GM21529 (cell line): ENCODE results near the gene GFI1.

Source experiments
- ATAC-seq: cut with Tn5 transposase; IDR thresholded peaks from one replicate; pipeline ENCODE4 v1.9.1; 2021; ENCODE audit not compliant: unreplicated experiment

Gene GFI1

GRCh38 chr1:92488832-92489231 lies 2.1 kb upstream of the GFI1 start:
- ATAC-seq: no peak

- no peak for ATAC-seq
Observed at GRCh38 chr1:92488416-92488815, 1.7 kb upstream of the GFI1 start.

- ATAC-seq: no peak
Observed at GRCh38 chr1:92487078-92487605, 417 bp upstream of the GFI1 start.

- ATAC-seq: peak; percentile 49
Observed at GRCh38 chr1:92485381-92486250, 1.1 kb downstream of the GFI1 start.

- peak; percentile 25 for ATAC-seq
Observed at GRCh38 chr1:92484472-92485380, 2.0 kb downstream of the GFI1 start.

- ATAC-seq: no peak
Observed at GRCh38 chr1:92483610-92484471, 2.9 kb downstream of the GFI1 start.

GRCh38 chr1:92482665-92483609 lies 3.8 kb downstream of the GFI1 start:
- no peak for ATAC-seq

DNA sequence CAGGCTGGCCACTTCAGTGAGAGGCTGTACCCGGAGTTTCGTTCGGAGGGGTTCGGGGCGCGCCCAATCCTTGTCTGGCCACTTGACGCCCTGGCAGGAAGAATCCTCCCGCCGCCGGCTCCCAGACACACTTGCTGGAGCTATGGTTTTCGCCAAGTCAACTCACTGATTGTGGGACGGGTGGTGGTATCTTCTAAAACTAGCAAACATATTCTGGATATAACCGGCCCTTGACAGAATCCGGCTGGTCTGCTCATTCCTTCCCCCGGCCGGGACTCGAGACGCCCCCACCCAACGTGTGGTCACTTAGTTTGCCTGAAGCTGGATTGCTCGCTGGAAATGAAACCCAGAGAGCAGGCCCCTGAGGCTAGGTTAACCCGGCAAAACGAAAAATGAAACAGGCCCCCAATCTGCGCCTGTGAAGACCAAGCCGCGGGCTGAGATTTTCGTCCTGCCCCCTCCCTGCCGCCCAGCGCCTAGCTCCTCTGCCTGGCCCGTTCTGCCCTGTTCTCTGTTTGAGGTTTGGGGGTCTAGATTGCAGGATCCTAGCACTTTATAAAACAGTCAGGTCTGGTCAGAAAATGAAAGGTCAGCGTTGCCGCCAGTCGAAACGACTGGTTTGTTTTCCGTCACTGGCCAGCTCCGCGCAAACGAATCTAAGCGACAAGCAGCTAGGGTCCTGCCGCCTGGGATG lies 4.6 kb downstream of the GFI1 start:
- no peak for ATAC-seq

DNA sequence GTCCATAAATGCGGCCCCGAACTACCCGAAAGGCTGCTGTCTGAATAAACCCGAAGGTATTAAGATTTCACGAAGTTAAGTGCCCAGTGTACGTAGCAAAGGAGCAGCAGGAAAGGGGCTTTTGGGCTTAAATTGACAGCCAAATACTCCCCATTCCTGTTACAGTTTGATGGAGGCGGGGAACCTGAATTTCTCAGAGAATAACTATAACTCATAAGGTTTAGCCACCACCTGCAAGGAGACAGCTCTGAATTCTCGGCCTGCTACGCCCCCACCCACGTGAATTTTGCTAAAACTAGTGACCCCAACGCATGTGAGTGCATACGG lies 5.2 kb downstream of the GFI1 start:
- no peak for ATAC-seq

DNA sequence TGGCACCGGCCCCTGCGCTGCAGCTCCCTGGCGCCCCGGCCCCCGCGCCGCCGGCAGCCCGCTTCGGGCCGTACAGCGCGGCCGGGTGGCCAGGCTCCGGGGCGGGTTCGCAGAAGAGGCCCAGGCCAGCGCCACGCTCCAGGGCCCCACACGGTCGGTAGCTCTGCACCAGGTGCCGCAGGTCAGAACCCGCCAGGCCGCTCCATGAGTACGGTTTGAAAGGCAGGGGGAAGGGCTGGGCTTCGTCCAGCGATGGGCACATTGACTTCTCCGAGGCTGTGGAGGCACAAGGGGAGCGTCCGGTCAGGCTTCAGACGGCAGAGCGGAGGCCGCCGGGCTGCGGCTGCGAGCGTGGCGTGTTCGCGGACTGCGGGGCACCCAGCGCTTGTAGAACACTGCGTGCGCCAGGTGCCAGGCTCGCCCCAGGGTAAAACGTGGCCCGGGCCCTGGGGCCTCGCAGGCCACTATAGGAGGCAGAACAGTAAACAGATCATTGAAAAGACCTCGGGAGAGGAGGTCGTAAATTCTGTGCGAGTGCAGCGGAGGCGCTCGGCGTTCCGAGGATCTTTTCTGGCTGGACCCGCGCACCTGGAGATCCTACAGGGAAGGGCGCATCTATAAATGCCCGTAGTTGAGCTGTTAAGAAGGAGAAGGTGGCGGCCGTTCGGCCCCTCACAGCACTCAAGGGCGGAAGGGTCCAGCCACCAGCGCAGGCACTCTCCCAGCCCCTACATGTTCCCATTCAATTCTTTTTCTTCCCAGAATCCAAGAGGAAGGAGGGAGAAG lies 5.7 kb downstream of the GFI1 start:
- ATAC-seq: no peak

- ATAC-seq: no peak
Observed at GRCh38 chr1:92480200-92480812, 6.4 kb downstream of the GFI1 start.

DNA sequence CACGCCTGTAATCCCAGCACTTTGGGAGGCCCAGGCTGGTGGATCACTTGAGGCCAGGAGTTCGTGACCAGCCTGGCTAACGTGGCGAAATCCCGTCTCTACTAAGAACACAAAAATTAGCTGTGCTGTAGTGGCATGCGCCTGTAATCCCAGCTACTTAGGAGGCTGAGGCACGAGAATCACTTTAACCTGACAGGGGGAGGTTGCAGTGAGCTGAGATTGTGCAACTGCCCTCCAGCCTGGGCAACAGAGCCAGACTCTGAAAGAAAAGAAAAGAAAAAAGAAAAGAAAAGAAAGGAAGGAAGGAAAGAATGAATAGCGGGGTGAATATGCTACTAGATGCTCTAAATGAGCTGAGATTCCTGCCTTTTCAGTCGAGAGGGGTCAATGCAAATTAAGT lies 7.1 kb downstream of the GFI1 start:
- ATAC-seq: no peak

DNA sequence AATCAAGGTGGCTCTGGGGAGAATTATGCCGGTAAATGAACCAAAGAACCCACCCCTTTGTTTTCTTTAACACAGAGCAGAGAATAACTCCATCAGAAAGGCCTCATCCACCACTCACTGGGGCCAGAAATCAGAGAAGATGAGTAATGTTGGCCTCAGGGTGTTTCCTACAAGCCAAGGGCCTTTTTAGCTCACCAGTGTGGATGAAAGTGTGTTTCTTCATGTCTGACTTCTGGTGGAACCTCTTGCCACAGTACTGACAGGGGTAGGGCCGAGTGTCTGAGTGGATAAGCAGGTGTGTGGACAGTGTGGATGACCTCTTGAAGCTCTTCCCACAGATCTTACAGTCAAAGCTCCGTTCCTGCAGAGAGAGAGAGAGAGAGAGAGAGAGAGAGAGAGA lies 8.3 kb downstream of the GFI1 start:
- no peak for ATAC-seq

- ATAC-seq: no peak
Observed at GRCh38 chr1:92476071-92476631, 10.6 kb downstream of the GFI1 start.

DNA sequence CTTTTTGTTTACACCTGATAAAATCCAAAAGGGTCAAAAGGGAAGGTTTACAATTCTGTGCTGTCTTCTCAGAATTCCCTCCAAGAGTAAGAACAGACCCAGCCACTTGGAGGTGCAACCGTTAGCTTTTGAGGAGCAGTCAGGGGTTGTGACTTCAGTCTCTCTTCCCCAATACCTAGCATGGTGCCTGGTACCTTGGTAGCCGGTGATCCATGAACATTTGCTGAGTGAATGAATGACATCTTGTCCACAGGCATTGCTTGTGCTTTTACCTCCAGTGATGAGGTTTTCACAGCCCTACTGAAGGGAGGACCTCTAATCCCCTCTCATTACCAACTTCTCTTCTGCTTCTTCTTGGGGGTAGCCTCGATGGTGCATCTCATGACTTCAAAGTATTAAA lies 11.7 kb downstream of the GFI1 start:
- ATAC-seq: no peak

DNA sequence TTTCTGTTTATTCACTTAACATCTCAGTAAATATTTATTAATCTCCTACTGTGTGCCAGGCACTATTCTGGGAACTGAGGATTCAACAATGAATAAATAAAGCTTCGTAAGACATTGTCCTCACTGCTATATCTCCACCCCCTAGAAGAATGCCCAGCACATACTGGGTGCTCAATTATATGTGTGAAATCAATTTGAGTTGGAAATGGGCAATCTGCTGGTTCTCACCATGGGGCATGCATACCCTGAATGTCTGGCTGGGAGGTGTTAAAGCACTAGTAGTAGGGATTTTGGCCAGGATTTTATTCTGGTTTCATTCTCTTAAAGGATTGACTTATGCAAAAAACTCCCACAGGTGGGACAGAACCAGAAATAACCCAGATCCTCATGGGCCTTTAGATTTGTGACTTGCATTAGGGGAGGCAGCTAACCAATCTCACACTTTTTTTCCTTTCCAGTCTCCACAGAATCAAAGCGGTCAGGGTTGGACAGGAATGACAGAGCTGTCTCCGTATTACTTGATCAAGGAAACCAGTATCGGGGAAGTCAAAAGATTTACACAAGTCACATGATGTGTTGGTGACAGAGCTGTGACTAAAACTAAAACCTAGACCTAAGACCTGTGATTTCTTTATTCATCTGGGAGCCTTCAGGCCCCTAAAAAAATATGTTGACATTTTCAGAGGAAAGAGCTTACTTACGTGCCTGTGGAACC lies 12.8 kb downstream of the GFI1 start:
- peak; percentile 77 for ATAC-seq

DNA sequence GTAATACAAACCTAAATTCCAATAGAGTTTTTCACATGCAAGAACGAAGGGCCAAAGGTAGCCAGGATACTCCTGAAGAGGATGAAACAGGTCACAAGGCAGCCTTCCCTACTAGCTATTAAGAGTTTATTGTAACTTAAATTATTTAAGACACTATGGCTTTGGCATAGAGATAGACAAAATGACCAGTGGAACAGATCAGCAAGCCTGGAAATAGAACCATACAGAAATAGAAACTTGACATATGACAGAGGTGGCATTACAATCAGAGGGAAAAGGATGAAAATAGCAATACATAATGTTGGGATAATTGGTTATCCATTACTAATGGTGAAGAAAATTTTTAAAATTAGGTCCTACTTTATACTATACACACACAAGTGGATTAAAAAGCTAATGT lies 16.5 kb downstream of the GFI1 start:
- no peak for ATAC-seq
